Measurements from ENCODE around the gene CHTF18. TPM values are rescaled to one million over a fixed set of nuclear protein-coding genes. Genes with fewer than 3 reads are reported as not detected.

Gene CHTF18
- total and polyA plus RNA-seq, 10 donors = 8.9 to 55.0 (median 26.0) TPM

- Histone ChIP-seq H3K4me1 (no peaks in the 10 kb centered on the region), H3K27ac (no peak overlapping the region), H3K36me3 (no peaks in the 10 kb centered on the region), H3K4me3 (no peak overlapping the region), H3K9me3 (no peaks in the 10 kb centered on the region), H3K27me3 (replicated peaks in 1 of 7) (peaks cover 0 to 91% (median 56%) of the 10 kb centered on the region in 7 donors)
- DNase-seq = no peak
- WGBS, 5 donors = 63 to 86% (median 76%) methylated on average over 7 to 13 of the region's 13 CpGs
- intact Hi-C loops (cut with DNase I; ENCODE audit: low total_unique reads) = no loop called here
- TF ChIP-seq POLR2A (IDR thresholded peaks at IDR 0.05) (no peak), POLR2AphosphoS5 (IDR thresholded peaks at IDR 0.05) (no peak), CTCF (IDR thresholded peaks at IDR 0.05 in 8 of 11, conservative IDR thresholded peaks at IDR 0.05 in 3 of 11) (no peak)
These were observed 8.9 kb upstream of the CHTF18 start for GRCh38 chr16:779561-779960.

GRCh38 chr16:780296-780695, 8.1 kb upstream of the CHTF18 start:
- intact Hi-C loops (cut with DNase I; ENCODE audit: low total_unique reads) = no loop called here
- Histone ChIP-seq H3K4me1 (peaks cover 0 to 3% (median 1%) of the 10 kb centered on the region in 6 donors), H3K36me3 (peaks cover 0 to 6% (median 0%) of the 10 kb centered on the region in 6 donors), H3K9me3 (no peaks in the 10 kb centered on the region), H3K27ac (no peak overlapping the region), H3K27me3 (replicated peaks in 1 of 7) (peaks cover 0 to 84% (median 50%) of the 10 kb centered on the region in 7 donors), H3K4me3 (no peak overlapping the region)
- 82 to 94% (median 90%) methylated on average over 16 of the region's 16 CpGs for WGBS, 5 donors
- DNase-seq = no peak
- no peak for TF ChIP-seq CTCF (IDR thresholded peaks at IDR 0.05 in 8 of 11, conservative IDR thresholded peaks at IDR 0.05 in 3 of 11)
- TF ChIP-seq POLR2A (IDR thresholded peaks at IDR 0.05) = no peak
- no peak for TF ChIP-seq POLR2AphosphoS5 (IDR thresholded peaks at IDR 0.05)

- H3K4me1 ChIP-seq = peaks cover 0 to 15% (median 10%) of the 10 kb centered on the region in 6 donors
- TF ChIP-seq CTCF (IDR thresholded peaks at IDR 0.05 in 8 of 11, conservative IDR thresholded peaks at IDR 0.05 in 3 of 11) (no peak), POLR2AphosphoS5 (IDR thresholded peaks at IDR 0.05) (no peak), POLR2A (IDR thresholded peaks at IDR 0.05) (no peak)
- no peaks in the 10 kb centered on the region for H3K9me3 ChIP-seq
- no peak for DNase-seq
- WGBS, 5 donors = 65 to 78% (median 69%) methylated on average over 12 to 19 of the region's 19 CpGs
- H3K27me3 ChIP-seq (replicated peaks in 1 of 7) = peaks cover 0 to 72% (median 41%) of the 10 kb centered on the region in 7 donors
- H3K4me3 ChIP-seq = no peak overlapping the region
- intact Hi-C loops (cut with DNase I; ENCODE audit: low total_unique reads) = no loop called here
- no peak overlapping the region for H3K27ac ChIP-seq
- H3K36me3 ChIP-seq = peaks cover 0 to 18% (median 9%) of the 10 kb centered on the region in 6 donors
These were observed 6.9 kb upstream of the CHTF18 start for GRCh38 chr16:781346-782010.

GRCh38 chr16:782258-782657, 6.2 kb upstream of the CHTF18 start:
- intact Hi-C loops (cut with DNase I; ENCODE audit: low total_unique reads) = no loop called here

More at GRCh38 chr16:782258-782657, 6.2 kb upstream of the CHTF18 start:
- H3K9me3 ChIP-seq = no peaks in the 10 kb centered on the region
- H3K27ac ChIP-seq = no peak overlapping the region
- H3K27me3 ChIP-seq (replicated peaks in 1 of 7) = peaks cover 0 to 64% (median 41%) of the 10 kb centered on the region in 7 donors
- WGBS, 5 donors = 49 to 77% (median 63%) methylated on average over 2 to 6 of the region's 6 CpGs
- peaks cover 6 to 23% (median 16%) of the 10 kb centered on the region in 6 donors for H3K4me1 ChIP-seq
- H3K4me3 ChIP-seq = no peak overlapping the region
- no peak for DNase-seq
- peaks cover 0 to 26% (median 11%) of the 10 kb centered on the region in 6 donors for H3K36me3 ChIP-seq
- TF ChIP-seq POLR2AphosphoS5 (IDR thresholded peaks at IDR 0.05) = no peak
- no peak for TF ChIP-seq POLR2A (IDR thresholded peaks at IDR 0.05)
- no peak for TF ChIP-seq CTCF (IDR thresholded peaks at IDR 0.05 in 8 of 11, conservative IDR thresholded peaks at IDR 0.05 in 3 of 11)
